ENCODE data around the gene SSNA1.

DNA sequence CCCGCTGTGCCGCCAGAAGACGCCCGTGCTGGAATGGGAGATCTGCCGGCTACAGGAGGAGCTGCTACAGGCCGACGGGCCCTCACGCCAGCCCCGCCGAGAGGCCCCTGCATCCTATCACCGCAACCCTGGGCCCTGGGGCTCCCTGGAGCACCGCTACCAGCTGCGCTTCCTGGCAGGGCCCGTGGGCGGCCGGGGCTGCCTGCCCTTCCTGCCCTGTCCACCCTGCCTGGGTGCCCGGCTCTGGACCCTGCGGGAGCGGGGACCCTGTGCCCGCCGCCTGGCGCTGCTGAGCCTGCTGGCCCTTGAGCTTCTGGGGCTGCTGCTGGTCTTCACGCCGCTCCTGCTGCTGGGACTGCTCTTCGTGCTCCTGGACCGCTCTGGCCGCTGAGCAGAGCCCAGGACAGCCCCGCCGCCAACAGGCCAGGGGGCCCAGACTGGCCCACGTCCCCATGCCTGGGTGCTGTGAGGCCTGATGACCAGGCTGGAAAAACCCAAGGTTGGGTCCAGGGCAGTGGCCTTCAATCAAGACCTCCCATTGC, 29.8 kb downstream of the SSNA1 start:
- TF ChIP-seq, protein P1, sequence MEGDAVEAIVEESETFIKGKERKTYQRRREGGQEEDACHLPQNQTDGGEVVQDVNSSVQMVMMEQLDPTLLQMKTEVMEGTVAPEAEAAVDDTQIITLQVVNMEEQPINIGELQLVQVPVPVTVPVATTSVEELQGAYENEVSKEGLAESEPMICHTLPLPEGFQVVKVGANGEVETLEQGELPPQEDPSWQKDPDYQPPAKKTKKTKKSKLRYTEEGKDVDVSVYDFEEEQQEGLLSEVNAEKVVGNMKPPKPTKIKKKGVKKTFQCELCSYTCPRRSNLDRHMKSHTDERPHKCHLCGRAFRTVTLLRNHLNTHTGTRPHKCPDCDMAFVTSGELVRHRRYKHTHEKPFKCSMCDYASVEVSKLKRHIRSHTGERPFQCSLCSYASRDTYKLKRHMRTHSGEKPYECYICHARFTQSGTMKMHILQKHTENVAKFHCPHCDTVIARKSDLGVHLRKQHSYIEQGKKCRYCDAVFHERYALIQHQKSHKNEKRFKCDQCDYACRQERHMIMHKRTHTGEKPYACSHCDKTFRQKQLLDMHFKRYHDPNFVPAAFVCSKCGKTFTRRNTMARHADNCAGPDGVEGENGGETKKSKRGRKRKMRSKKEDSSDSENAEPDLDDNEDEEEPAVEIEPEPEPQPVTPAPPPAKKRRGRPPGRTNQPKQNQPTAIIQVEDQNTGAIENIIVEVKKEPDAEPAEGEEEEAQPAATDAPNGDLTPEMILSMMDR (IDR thresholded peaks at IDR 0.05; ENCODE audit: insufficient read depth, low read depth, low read length): no peak
- TF ChIP-seq EZH2 (IDR thresholded peaks at IDR 0.05; ENCODE audit: insufficient read depth, low read length): no peak
